Measurements from ENCODE around the gene LRP10. TPM values are rescaled to one million over a fixed set of nuclear protein-coding genes. Genes with fewer than 3 reads are reported as not detected.

Gene LRP10
- total RNA-seq, 1 donor from 2014 or later, result 11.0 TPM

GRCh38 chr14:22864979-22865378, 6.6 kb upstream of the LRP10 start:
- Histone ChIP-seq H3K4me3 (ENCODE audit: low read length in 3 of 3) (no peak overlapping the region), H3K27ac (ENCODE audit: low read depth, low read length) (no peak overlapping the region)

DNA sequence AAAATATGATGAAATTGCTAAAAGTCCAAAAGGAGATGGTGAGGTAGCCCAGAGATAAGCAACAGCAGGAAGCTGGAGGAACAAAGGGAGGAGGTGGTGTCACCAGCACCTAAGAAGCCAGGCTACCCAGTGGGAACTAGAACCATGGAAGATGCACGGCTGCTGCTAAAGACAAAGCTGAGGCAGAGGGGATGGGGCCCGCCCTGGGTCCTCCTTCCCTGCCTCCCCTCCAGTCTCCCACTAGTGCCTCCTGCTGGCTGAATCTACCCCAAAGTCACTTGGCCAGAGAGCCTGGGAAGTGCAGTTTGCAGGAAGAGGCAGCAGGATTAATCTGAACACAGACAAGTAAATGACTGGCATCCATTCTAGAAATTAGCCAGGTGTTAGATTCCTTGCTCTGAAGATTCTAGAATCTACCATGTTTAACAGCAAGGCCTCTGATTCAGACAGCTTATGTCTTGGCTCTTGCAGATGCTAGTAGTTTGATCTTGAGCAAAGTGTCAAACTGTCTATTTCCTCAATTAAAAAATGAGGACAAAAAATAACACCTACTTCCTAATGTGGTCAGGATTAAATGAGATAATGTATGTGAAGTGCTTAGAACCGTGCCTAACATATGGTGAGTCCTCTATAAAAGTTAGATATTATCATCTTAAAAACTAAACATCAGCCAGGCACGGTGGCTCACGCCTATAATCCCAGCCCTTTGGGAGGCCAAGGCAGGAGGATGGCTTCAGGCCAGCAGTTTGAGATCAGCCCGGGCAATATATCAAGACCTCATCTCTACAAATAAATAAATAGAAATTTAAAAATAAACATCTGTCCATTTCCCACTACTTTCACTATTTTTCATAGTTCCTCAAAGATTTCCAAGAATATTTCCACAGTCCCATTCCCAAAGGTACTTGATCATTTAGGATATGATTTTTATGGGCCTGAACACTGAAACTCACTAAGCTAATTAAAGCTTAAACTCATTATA, 5.8 kb upstream of the LRP10 start:
- Histone ChIP-seq H3K4me1 (ENCODE audit: control insufficient read depth in 3 of 3, insufficient read depth in 3 of 3, low read length in 3 of 3) (peaks cover 4 to 7% (median 5%) of the 10 kb centered on the region in 3 donors), H3K4me3 (ENCODE audit: low read length in 3 of 3) (no peak overlapping the region), H3K9ac (ENCODE audit: low read depth in 1 of 3, low read length in 3 of 3) (no peak overlapping the region), H3K36me3 (ENCODE audit: control insufficient read depth in 3 of 3, insufficient read depth in 3 of 3, low read length in 3 of 3) (no peaks in the 10 kb centered on the region), H3K9me3 (ENCODE audit: control insufficient read depth in 3 of 3, low read length in 3 of 3) (no peaks in the 10 kb centered on the region), H3K27me3 (ENCODE audit: control insufficient read depth in 3 of 3, insufficient read depth in 3 of 3, low read length in 3 of 3) (no peaks in the 10 kb centered on the region), H3K27ac (ENCODE audit: low read depth, low read length) (no peak overlapping the region)

More at GRCh38 chr14:22864979-22865378, 6.6 kb upstream of the LRP10 start:
- Histone ChIP-seq H3K4me1 (ENCODE audit: control insufficient read depth in 3 of 3, insufficient read depth in 3 of 3, low read length in 3 of 3) (no peaks in the 10 kb centered on the region), H3K9ac (ENCODE audit: low read depth in 1 of 3, low read length in 3 of 3) (no peak overlapping the region), H3K36me3 (ENCODE audit: control insufficient read depth in 3 of 3, insufficient read depth in 3 of 3, low read length in 3 of 3) (no peaks in the 10 kb centered on the region), H3K9me3 (ENCODE audit: control insufficient read depth in 3 of 3, low read length in 3 of 3) (no peaks in the 10 kb centered on the region), H3K27me3 (ENCODE audit: control insufficient read depth in 3 of 3, insufficient read depth in 3 of 3, low read length in 3 of 3) (no peaks in the 10 kb centered on the region)

DNA sequence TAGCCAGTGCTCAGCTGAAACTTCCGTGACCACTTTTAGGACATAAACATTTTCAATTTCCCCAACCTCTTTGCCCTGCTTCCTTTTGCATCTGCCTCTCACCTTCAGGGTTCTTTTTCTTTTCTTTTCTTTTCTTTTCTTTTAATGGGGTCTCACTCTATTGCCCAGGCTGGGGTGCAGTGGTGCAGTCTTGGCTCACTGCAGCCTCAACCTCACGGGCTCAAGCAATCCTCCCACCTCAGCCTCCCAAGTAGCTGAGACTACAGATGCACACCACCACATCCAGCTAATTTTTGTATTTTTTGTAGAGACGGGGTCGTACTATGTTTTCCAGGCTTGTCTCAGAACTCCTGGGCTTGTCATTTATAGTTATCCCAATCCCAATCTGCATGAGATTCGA, 4.7 kb upstream of the LRP10 start:
- no peak overlapping the region for H3K27ac ChIP-seq (ENCODE audit: low read depth, low read length)
- no peak overlapping the region for H3K9ac ChIP-seq (ENCODE audit: low read depth in 1 of 3, low read length in 3 of 3)
- H3K4me3 ChIP-seq (ENCODE audit: low read length in 3 of 3), result no peak overlapping the region
- no peaks in the 10 kb centered on the region for H3K36me3 ChIP-seq (ENCODE audit: control insufficient read depth in 3 of 3, insufficient read depth in 3 of 3, low read length in 3 of 3)
- H3K4me1 ChIP-seq (ENCODE audit: control insufficient read depth in 3 of 3, insufficient read depth in 3 of 3, low read length in 3 of 3), result peaks cover 6 to 9% (median 8%) of the 10 kb centered on the region in 3 donors
- H3K27me3 ChIP-seq (ENCODE audit: control insufficient read depth in 3 of 3, insufficient read depth in 3 of 3, low read length in 3 of 3), result no peaks in the 10 kb centered on the region
- no peaks in the 10 kb centered on the region for H3K9me3 ChIP-seq (ENCODE audit: control insufficient read depth in 3 of 3, low read length in 3 of 3)

DNA sequence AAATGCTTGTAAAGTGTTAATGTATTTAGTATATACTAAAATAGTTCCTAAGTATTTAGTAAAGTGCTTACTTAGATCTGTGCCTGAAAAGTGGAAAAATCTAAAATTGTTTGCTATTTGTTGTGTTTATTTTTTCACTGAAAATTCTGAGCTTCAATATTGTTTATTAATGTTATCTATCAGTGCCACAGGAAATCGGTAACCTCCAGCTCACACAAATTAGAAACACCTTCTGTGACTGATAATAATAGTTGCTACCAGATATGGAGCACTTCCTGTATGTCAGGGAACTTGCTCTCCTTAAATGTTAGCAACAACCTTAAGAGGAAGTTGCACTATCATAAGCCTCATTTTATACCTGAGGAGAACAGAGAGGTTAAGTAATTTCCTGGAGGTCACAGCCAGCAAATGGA, 723 bp upstream of the LRP10 start:
- Histone ChIP-seq H3K4me3 (ENCODE audit: low read length in 3 of 3) (peak overlapping the region; percentile 85 to 93 (median 85)), H3K27me3 (ENCODE audit: control insufficient read depth in 3 of 3, insufficient read depth in 3 of 3, low read length in 3 of 3) (no peaks in the 10 kb centered on the region), H3K36me3 (ENCODE audit: control insufficient read depth in 3 of 3, insufficient read depth in 3 of 3, low read length in 3 of 3) (peaks cover 19 to 22% (median 21%) of the 10 kb centered on the region in 3 donors), H3K9me3 (ENCODE audit: control insufficient read depth in 3 of 3, low read length in 3 of 3) (no peaks in the 10 kb centered on the region), H3K4me1 (ENCODE audit: control insufficient read depth in 3 of 3, insufficient read depth in 3 of 3, low read length in 3 of 3) (peaks cover 13 to 18% (median 15%) of the 10 kb centered on the region in 3 donors), H3K27ac (ENCODE audit: low read depth, low read length) (peak overlapping the region; percentile 94), H3K9ac (ENCODE audit: low read depth in 1 of 3, low read length in 3 of 3) (peak overlapping the region; percentile 89 to 97 (median 94))

DNA sequence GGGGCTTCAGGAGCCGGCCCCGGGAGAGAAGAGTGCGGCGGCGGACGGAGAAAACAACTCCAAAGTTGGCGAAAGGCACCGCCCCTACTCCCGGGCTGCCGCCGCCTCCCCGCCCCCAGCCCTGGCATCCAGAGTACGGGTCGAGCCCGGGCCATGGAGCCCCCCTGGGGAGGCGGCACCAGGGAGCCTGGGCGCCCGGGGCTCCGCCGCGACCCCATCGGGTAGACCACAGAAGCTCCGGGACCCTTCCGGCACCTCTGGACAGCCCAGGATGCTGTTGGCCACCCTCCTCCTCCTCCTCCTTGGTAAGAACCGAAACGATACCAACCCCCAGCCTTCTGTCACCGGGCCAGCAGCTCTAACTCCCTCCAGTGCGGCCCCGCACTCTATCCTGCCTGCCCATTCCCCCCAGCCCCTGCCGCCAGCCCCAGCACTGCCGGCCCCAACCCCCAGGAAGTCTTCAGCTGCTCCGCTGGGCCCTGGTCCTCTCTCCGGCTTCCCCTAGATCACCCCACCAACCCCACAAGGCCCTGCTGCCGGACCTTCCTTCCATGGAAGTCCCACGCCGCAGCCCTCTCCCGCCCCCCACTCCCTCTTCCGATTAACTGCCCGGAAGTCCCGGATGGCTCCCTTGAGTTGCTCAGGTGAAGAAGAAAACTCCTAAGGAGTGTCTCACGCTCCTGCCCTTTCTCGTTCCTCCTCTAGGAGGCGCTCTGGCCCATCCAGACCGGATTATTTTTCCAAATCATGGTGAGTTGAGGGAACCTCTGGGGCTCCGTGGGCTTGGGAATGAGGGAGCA, 693 bp downstream of the LRP10 start:
- Histone ChIP-seq H3K9me3 (ENCODE audit: control insufficient read depth in 3 of 3, low read length in 3 of 3) (no peaks in the 10 kb centered on the region), H3K27me3 (ENCODE audit: control insufficient read depth in 3 of 3, insufficient read depth in 3 of 3, low read length in 3 of 3) (no peaks in the 10 kb centered on the region), H3K4me1 (ENCODE audit: control insufficient read depth in 3 of 3, insufficient read depth in 3 of 3, low read length in 3 of 3) (peaks cover 13 to 18% (median 15%) of the 10 kb centered on the region in 3 donors), H3K9ac (ENCODE audit: low read depth in 1 of 3, low read length in 3 of 3) (peak overlapping the region; percentile 89 to 97 (median 94)), H3K36me3 (ENCODE audit: control insufficient read depth in 3 of 3, insufficient read depth in 3 of 3, low read length in 3 of 3) (peaks cover 33 to 36% (median 33%) of the 10 kb centered on the region in 3 donors), H3K27ac (ENCODE audit: low read depth, low read length) (peak overlapping the region; percentile 94), H3K4me3 (ENCODE audit: low read length in 3 of 3) (peak overlapping the region; percentile 85 to 93 (median 85))

DNA sequence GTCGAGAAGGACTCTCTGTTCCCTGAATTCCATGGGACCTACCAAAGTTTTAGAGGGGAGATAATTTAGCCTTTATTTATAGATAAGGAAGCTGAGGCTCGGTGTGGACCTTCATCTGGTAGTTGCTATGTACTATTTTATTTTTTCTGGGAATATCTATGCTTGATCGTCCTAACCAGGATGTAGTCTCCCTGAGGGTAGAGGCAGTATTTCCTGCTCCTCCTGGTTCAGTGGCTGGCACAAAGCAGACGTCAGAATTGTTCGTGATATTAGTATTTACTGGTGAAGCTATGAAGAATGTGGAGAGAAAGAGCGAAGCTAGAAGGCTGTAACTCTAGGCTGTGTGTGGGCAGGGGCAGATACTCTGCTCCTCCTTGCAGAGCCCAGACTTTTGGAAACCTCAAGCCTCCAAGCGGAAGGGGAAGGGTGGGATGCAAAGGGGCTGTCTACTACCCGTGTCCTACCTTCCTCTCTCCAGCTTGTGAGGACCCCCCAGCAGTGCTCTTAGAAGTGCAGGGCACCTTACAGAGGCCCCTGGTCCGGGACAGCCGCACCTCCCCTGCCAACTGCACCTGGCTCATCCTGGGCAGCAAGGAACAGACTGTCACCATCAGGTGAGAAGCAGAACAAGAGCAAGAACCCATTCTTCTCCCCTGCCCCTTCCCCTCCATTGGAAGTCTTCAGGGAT, 1.4 kb downstream of the LRP10 start:
- Histone ChIP-seq H3K27me3 (ENCODE audit: control insufficient read depth in 3 of 3, insufficient read depth in 3 of 3, low read length in 3 of 3) (no peaks in the 10 kb centered on the region), H3K27ac (ENCODE audit: low read depth, low read length) (peak overlapping the region; percentile 94), H3K9ac (ENCODE audit: low read depth in 1 of 3, low read length in 3 of 3) (peak overlapping the region; percentile 57 to 94 (median 89)), H3K36me3 (ENCODE audit: control insufficient read depth in 3 of 3, insufficient read depth in 3 of 3, low read length in 3 of 3) (peaks cover 39 to 43% (median 40%) of the 10 kb centered on the region in 3 donors), H3K4me3 (ENCODE audit: low read length in 3 of 3) (peak overlapping the region; percentile 85 to 93 (median 85)), H3K9me3 (ENCODE audit: control insufficient read depth in 3 of 3, low read length in 3 of 3) (no peaks in the 10 kb centered on the region), H3K4me1 (ENCODE audit: control insufficient read depth in 3 of 3, insufficient read depth in 3 of 3, low read length in 3 of 3) (peaks cover 13 to 18% (median 15%) of the 10 kb centered on the region in 3 donors)

DNA sequence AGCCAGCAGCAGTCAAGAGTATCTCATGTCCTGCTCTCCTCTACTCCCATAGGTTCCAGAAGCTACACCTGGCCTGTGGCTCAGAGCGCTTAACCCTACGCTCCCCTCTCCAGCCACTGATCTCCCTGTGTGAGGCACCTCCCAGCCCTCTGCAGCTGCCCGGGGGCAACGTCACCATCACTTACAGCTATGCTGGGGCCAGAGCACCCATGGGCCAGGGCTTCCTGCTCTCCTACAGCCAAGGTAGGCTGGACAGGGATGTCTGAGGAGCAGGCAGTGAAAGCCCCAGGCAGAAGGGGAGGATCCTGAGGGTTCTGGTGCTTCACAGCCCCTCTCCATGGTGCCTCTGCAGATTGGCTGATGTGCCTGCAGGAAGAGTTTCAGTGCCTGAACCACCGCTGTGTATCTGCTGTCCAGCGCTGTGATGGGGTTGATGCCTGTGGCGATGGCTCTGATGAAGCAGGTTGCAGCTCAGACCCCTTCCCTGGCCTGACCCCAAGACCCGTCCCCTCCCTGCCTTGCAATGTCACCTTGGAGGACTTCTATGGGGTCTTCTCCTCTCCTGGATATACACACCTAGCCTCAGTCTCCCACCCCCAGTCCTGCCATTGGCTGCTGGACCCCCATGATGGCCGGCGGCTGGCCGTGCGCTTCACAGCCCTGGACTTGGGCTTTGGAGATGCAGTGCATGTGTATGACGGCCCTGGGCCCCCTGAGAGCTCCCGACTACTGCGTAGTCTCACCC, 3.6 kb downstream of the LRP10 start:
- Histone ChIP-seq H3K27ac (ENCODE audit: low read depth, low read length) (no peak overlapping the region), H3K9ac (ENCODE audit: low read depth in 1 of 3, low read length in 3 of 3) (no peak overlapping the region), H3K27me3 (ENCODE audit: control insufficient read depth in 3 of 3, insufficient read depth in 3 of 3, low read length in 3 of 3) (no peaks in the 10 kb centered on the region), H3K36me3 (ENCODE audit: control insufficient read depth in 3 of 3, insufficient read depth in 3 of 3, low read length in 3 of 3) (peaks cover 48 to 57% (median 52%) of the 10 kb centered on the region in 3 donors), H3K4me3 (ENCODE audit: low read length in 3 of 3) (no peak overlapping the region), H3K4me1 (ENCODE audit: control insufficient read depth in 3 of 3, insufficient read depth in 3 of 3, low read length in 3 of 3) (peaks cover 13 to 16% (median 15%) of the 10 kb centered on the region in 3 donors), H3K9me3 (ENCODE audit: control insufficient read depth in 3 of 3, low read length in 3 of 3) (no peaks in the 10 kb centered on the region)

DNA sequence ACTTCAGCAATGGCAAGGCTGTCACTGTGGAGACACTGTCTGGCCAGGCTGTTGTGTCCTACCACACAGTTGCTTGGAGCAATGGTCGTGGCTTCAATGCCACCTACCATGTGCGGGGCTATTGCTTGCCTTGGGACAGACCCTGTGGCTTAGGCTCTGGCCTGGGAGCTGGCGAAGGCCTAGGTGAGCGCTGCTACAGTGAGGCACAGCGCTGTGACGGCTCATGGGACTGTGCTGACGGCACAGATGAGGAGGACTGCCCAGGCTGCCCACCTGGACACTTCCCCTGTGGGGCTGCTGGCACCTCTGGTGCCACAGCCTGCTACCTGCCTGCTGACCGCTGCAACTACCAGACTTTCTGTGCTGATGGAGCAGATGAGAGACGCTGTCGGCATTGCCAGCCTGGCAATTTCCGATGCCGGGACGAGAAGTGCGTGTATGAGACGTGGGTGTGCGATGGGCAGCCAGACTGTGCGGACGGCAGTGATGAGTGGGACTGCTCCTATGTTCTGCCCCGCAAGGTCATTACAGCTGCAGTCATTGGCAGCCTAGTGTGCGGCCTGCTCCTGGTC, 4.3 kb downstream of the LRP10 start:
- Histone ChIP-seq H3K27me3 (ENCODE audit: control insufficient read depth in 3 of 3, insufficient read depth in 3 of 3, low read length in 3 of 3) (no peaks in the 10 kb centered on the region), H3K4me3 (ENCODE audit: low read length in 3 of 3) (no peak overlapping the region), H3K27ac (ENCODE audit: low read depth, low read length) (no peak overlapping the region), H3K9me3 (ENCODE audit: control insufficient read depth in 3 of 3, low read length in 3 of 3) (no peaks in the 10 kb centered on the region), H3K4me1 (ENCODE audit: control insufficient read depth in 3 of 3, insufficient read depth in 3 of 3, low read length in 3 of 3) (peaks cover 8 to 10% (median 9%) of the 10 kb centered on the region in 3 donors), H3K9ac (ENCODE audit: low read depth in 1 of 3, low read length in 3 of 3) (no peak overlapping the region), H3K36me3 (ENCODE audit: control insufficient read depth in 3 of 3, insufficient read depth in 3 of 3, low read length in 3 of 3) (peaks cover 48 to 57% (median 52%) of the 10 kb centered on the region in 3 donors)

All from skeletal muscle tissue (tissue), 4 donors.